HepG2 (cell line): ENCODE measurements around the gene GLB1L. TPM values are rescaled to one million over a fixed set of nuclear protein-coding genes. Genes with fewer than 3 reads are reported as not detected.

Experiments
- AKAP8 ChIP-seq: sonication (generic); formaldehyde crosslinking; IDR thresholded peaks from 2 replicates; pipeline ENCODE4 v1.5.1; 2020; ENCODE audit warnings: mild to moderate bottlenecking, missing genetic modification reagents
- ATF2 ChIP-seq: sonication (generic); formaldehyde crosslinking; IDR thresholded peaks from 2 replicates; pipeline ENCODE4 v1.4.0; 2020; ENCODE audit warnings: missing genetic modification reagents
- BRD4 ChIP-seq: sonication (generic); formaldehyde crosslinking; IDR thresholded peaks from 2 replicates; pipeline ENCODE4 v1.4.0; 2020; ENCODE audit warnings: missing genetic modification reagents
- FOXJ3 ChIP-seq: sonication (generic); formaldehyde crosslinking; IDR thresholded peaks from 2 replicates; pipeline ENCODE4 v1.4.0; 2020; ENCODE audit warnings: missing genetic modification reagents, mild to moderate bottlenecking, borderline replicate concordance
- HDAC2 ChIP-seq: sonication (generic); formaldehyde crosslinking; IDR thresholded peaks from 2 replicates; pipeline ENCODE4 v1.4.0; 2020; ENCODE audit warnings: missing genetic modification reagents
- IRF9 ChIP-seq: sonication (generic); formaldehyde crosslinking; IDR thresholded peaks from 2 replicates; pipeline ENCODE4 v1.8.0; 2022; ENCODE audit warnings: missing genetic modification reagents, mild to moderate bottlenecking, borderline replicate concordance
- KLF16 ChIP-seq, 2 experiments: sonication (generic) in 1 of 2; formaldehyde crosslinking in 1 of 2; IDR thresholded peaks; 2 replicates each; pipeline versions ENCODE4 v1.6.1 to v1.8.0; 2016 to 2023; ENCODE audit warnings: missing genetic modification reagents in 2 of 2, missing compliant biosample characterization in 1 of 2
- MED13 ChIP-seq: sonication (generic); formaldehyde crosslinking; IDR thresholded peaks from 2 replicates; pipeline ENCODE4 v1.5.0; 2020; ENCODE audit warnings: missing genetic modification reagents
- MLX ChIP-seq: IDR thresholded peaks from 2 replicates; pipeline ENCODE4 v1.6.1; 2016
- NFYC ChIP-seq: IDR thresholded peaks from 2 replicates; pipeline ENCODE4 v1.6.1; 2016; ENCODE audit warnings: missing genetic modification reagents, missing compliant biosample characterization
- PCBP2 ChIP-seq: fragments of 200-400 bp; formaldehyde crosslinking; optimal IDR thresholded peaks from 2 replicates; pipeline ENCODE3; 2018; ENCODE audit warnings: low read length, low read depth; ENCODE audit not compliant: poor library complexity, severe bottlenecking
- SPEN ChIP-seq: sonication (generic); formaldehyde crosslinking; IDR thresholded peaks from 2 replicates; pipeline ENCODE4 v1.5.1; 2020; ENCODE audit warnings: low read depth, mild to moderate bottlenecking, missing genetic modification reagents
- U2AF2 ChIP-seq: fragments of 200-400 bp; formaldehyde crosslinking; IDR thresholded peaks from 2 replicates; pipeline ENCODE4 v1.6.1; 2017; ENCODE audit warnings: low read depth, mild to moderate bottlenecking, low read length
- YEATS2 ChIP-seq: sonication (generic); formaldehyde crosslinking; IDR thresholded peaks from 2 replicates; pipeline ENCODE4 v1.4.0; 2020; ENCODE audit warnings: missing genetic modification reagents, borderline replicate concordance
- ZBED4 ChIP-seq: sonication (generic); formaldehyde crosslinking; IDR thresholded peaks from 2 replicates; pipeline ENCODE4 v1.4.0; 2020; ENCODE audit warnings: missing genetic modification reagents, borderline replicate concordance
- ZNF160 ChIP-seq: sonication (generic); formaldehyde crosslinking; IDR thresholded peaks from 2 replicates; pipeline ENCODE4 v1.8.0; 2022; ENCODE audit warnings: mild to moderate bottlenecking, inconsistent platforms, missing genetic modification reagents
- ZNF468 ChIP-seq: sonication (generic); formaldehyde crosslinking; IDR thresholded peaks from 2 replicates; pipeline ENCODE4 v1.8.0; 2022; ENCODE audit warnings: mild to moderate bottlenecking, moderate library complexity, missing genetic modification reagents
- ZNF530 ChIP-seq: sonication (generic); formaldehyde crosslinking; IDR thresholded peaks from 2 replicates; pipeline ENCODE4 v1.5.0; 2020; ENCODE audit warnings: low read depth, mild to moderate bottlenecking, missing genetic modification reagents
- ZNF747 ChIP-seq: sonication (generic); formaldehyde crosslinking; IDR thresholded peaks from 2 replicates; pipeline ENCODE4 v1.8.1; 2023; ENCODE audit warnings: missing genetic modification reagents, mild to moderate bottlenecking, borderline replicate concordance
- ZNF766 ChIP-seq: sonication (generic); formaldehyde crosslinking; IDR thresholded peaks from 2 replicates; pipeline ENCODE4 v1.5.0; 2020; ENCODE audit warnings: missing genetic modification reagents, borderline replicate concordance
- ZNF839 ChIP-seq: sonication (generic); formaldehyde crosslinking; IDR thresholded peaks from 2 replicates; pipeline ENCODE4 v1.4.0; 2020; ENCODE audit warnings: missing genetic modification reagents, mild to moderate bottlenecking, borderline replicate concordance
- polyA plus RNA-seq, 8 experiments: library from polyadenylated mRNA; depleted of rRNA in 3 of 8; stranded (reverse) in 7 of 8; unstranded in 1 of 8; fragments of >200 nt; fragmentation: Illumina TruSeq in 4 of 8; extraction: Trizol in 4 of 8; gene quantifications; 2 replicates each; pipeline versions ENCODE4 v1.2.1 to v1.2.3, GENCODE V29; 2011 to 2016; ENCODE audit warnings: low read depth in 4 of 8, missing spikeins in 1 of 8, mixed read lengths in 1 of 8; ENCODE audit not compliant: insufficient read depth in 1 of 8
- total RNA-seq, 5 experiments: library from RNA; depleted of rRNA; stranded (reverse); fragments of >200 nt; fragmentation: Illumina TruSeq; extraction: Trizol; gene quantifications; 2 replicates each; pipeline ENCODE4 v1.2.3, GENCODE V29; 2016; ENCODE audit warnings: low read depth in 1 of 5

GLB1L gene
- total and polyA plus RNA-seq, 2 of the 13 experiments (the other 11 are each of a cell fraction or from before 2014, with no cell fraction given): 6.8 to 7.3 TPM

- TF ChIP-seq ATF2 (CRISPR knock-in tag) (peak; percentile 63), MED13 (CRISPR knock-in tag) (0 out of 2 replicates have a peak, but pooled peaks have one; percentile 29), BRD4 (CRISPR knock-in tag) (no peak), NFYC (CRISPR knock-in tag) (0 out of 2 replicates have a peak, but pooled peaks have one; percentile 24), ZNF766 (CRISPR knock-in tag) (peak; percentile 74; the same call in 1 of the 2 replicates), ZNF160 (CRISPR knock-in tag) (no peak; the same call in 1 of the 2 replicates), ZNF530 (CRISPR knock-in tag) (no peak), AKAP8 (CRISPR knock-in tag) (0 out of 2 replicates have a peak, but pooled peaks have one; percentile 40), ZNF839 (CRISPR knock-in tag) (no peak), SPEN (CRISPR knock-in tag) (peak; percentile 63), YEATS2 (CRISPR knock-in tag) (peak; percentile 24; the same call in 1 of the 2 replicates), IRF9 (CRISPR knock-in tag) (0 out of 2 replicates have a peak, but pooled peaks have one; percentile 50), HDAC2 (peak; percentile 94), ZNF468 (CRISPR knock-in tag) (no peak), ZNF747 (peak; percentile 72; the same call in 1 of the 2 replicates), ZBED4 (peak; percentile 42; the same call in 1 of the 2 replicates), MLX (CRISPR knock-in tag) (peak; percentile 67; the same call in 1 of the 2 replicates), U2AF2 (no peak), KLF16 (CRISPR knock-in tag; IDR thresholded peaks at IDR 0.05) (peak in 1 of 2 experiments; percentile 76; a peak in 2 of 4 replicates), FOXJ3 (CRISPR knock-in tag) (peak; percentile 76; the same call in 1 of the 2 replicates), PCBP2 (no peak)
Observed at GRCh38 chr2:219207884-219208740, 37.1 kb downstream of the GLB1L start (continued).
